A673 (cell line): ENCODE measurements around the gene ANKS1B. TPM values are rescaled to one million over a fixed set of nuclear protein-coding genes. Genes with fewer than 3 reads are reported as not detected.

Experiments
- BruUV-seq: library from RNA; stranded (reverse); fragments of 400-500 nt; replicated peaks from 2 replicates; lab custom pipeline; 2021; lab: Mats Ljungman, UMichigan
- CTCF ChIA-PET: fragments of 300-600 bp; sonication (Branson Sonifier 250); formaldehyde crosslinking; loops from one replicate; lab custom pipeline; 2022; ENCODE audit warnings: antibody characterized with exemption; lab: Charles Lee
- POLR2A ChIA-PET: fragments of 300-600 bp; sonication (Branson Sonifier 250); formaldehyde crosslinking; loops from one replicate; lab custom pipeline; 2022; ENCODE audit warnings: antibody characterized with exemption; ENCODE audit not compliant: low non-redundant PET; lab: Charles Lee
- DNase-seq: peaks from one replicate; pipeline ENCODE4 v3.0.0-alpha.2; 2015; ENCODE audit warnings: low spot score
- H3K27ac ChIP-seq: fragments of 200-600 bp; sonication (generic); 2 replicates; pipeline ENCODE4 v1.5.1; 2016; ENCODE audit warnings: mixed run types, low read depth, mild to moderate bottlenecking, mixed read lengths, antibody characterized with exemption, low read length; ENCODE audit not compliant: poor library complexity, severe bottlenecking
- H3K27me3 ChIP-seq: fragments of 200-600 bp; sonication (generic); replicated peaks from 2 replicates; pipeline ENCODE4 v1.6.1; 2017; ENCODE audit warnings: mixed run types, low read depth, mild to moderate bottlenecking, mixed read lengths, antibody characterized with exemption, low read length; ENCODE audit not compliant: insufficient read depth, poor library complexity
- H3K36me3 ChIP-seq: fragments of 200-600 bp; sonication (generic); 2 replicates; pipeline ENCODE4 v1.6.1; 2016; ENCODE audit warnings: mixed run types, mild to moderate bottlenecking, mixed read lengths, antibody characterized with exemption, low read length; ENCODE audit not compliant: insufficient read depth, poor library complexity, severe bottlenecking
- H3K4me1 ChIP-seq: fragments of 200-600 bp; sonication (generic); 2 replicates; pipeline ENCODE4 v1.6.1; 2017; ENCODE audit warnings: mixed run types, mild to moderate bottlenecking, mixed read lengths, antibody characterized with exemption, low read length; ENCODE audit not compliant: insufficient read depth, poor library complexity, severe bottlenecking
- H3K4me3 ChIP-seq: fragments of 200-600 bp; sonication (generic); 2 replicates; pipeline ENCODE4 v1.5.1; 2016; ENCODE audit warnings: low read depth, mixed run types, mild to moderate bottlenecking, mixed read lengths, low read length; ENCODE audit not compliant: poor library complexity, severe bottlenecking
- H3K9me3 ChIP-seq: fragments of 200-600 bp; sonication (generic); 2 replicates; pipeline ENCODE4 v1.6.1; 2016; ENCODE audit warnings: mixed run types, low read depth, mild to moderate bottlenecking, mixed read lengths, antibody characterized with exemption, low read length; ENCODE audit not compliant: poor library complexity, severe bottlenecking
- EZH2 ChIP-seq: fragments of 200-600 bp; sonication (generic); IDR thresholded peaks from 2 replicates; pipeline ENCODE4 v1.6.1; 2017; ENCODE audit warnings: borderline replicate concordance, low read depth, mild to moderate bottlenecking, mixed read lengths, antibody characterized with exemption, low read length; ENCODE audit not compliant: poor library complexity, severe bottlenecking
- intact Hi-C: fragments of 100-400 bp; cut with micrococcal nuclease; formaldehyde crosslinking; loops from one replicate; pipeline ENCODE4 v1.10.0; 2022; ENCODE audit not compliant: unreplicated experiment
- total RNA-seq: library from RNA; stranded (reverse); gene quantifications from 2 replicates; pipeline ENCODE4 v1.2.3, GENCODE V29; 2021
- TF ChIP-seq, protein P1 (sequence below): fragments of 300-800, 200-600 bp; sonication (generic); conservative IDR thresholded peaks from 2 replicates; pipeline ENCODE4 v1.5.1; 2017; ENCODE audit warnings: low read depth, mild to moderate bottlenecking, antibody characterized with exemption, low read length, moderate library complexity, mixed read lengths

Gene ANKS1B
- total RNA-seq, 1 experiment from 2014 or later: 0.99 TPM

GRCh38 chr12:99619389-99620158, 365.2 kb downstream of the ANKS1B start:
- no peaks in the 10 kb centered on the region for H3K4me1 ChIP-seq
- no peak overlapping the region for H3K4me3 ChIP-seq
- peak; percentile 61 for DNase-seq
- H3K36me3 ChIP-seq: no peaks in the 10 kb centered on the region
- TF ChIP-seq, protein P1, sequence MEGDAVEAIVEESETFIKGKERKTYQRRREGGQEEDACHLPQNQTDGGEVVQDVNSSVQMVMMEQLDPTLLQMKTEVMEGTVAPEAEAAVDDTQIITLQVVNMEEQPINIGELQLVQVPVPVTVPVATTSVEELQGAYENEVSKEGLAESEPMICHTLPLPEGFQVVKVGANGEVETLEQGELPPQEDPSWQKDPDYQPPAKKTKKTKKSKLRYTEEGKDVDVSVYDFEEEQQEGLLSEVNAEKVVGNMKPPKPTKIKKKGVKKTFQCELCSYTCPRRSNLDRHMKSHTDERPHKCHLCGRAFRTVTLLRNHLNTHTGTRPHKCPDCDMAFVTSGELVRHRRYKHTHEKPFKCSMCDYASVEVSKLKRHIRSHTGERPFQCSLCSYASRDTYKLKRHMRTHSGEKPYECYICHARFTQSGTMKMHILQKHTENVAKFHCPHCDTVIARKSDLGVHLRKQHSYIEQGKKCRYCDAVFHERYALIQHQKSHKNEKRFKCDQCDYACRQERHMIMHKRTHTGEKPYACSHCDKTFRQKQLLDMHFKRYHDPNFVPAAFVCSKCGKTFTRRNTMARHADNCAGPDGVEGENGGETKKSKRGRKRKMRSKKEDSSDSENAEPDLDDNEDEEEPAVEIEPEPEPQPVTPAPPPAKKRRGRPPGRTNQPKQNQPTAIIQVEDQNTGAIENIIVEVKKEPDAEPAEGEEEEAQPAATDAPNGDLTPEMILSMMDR: peak; percentile 87
- no peak for TF ChIP-seq EZH2
- BruUV-seq: no TSS peak
- POLR2A ChIA-PET: no interaction called here
- H3K27ac ChIP-seq: no peak overlapping the region
- CTCF ChIA-PET: interaction anchor here (0.6 to 1.1 kb wide), 3 partner anchors 233 to 576 kb away, joined by 3 to 4 read pairs (median 3); no protein-coding TSS in a partner anchor
- intact Hi-C loops: loop anchor here (1.0 to 2.0 kb wide), 2 partner anchors 233 to 576 kb away; no protein-coding TSS in a partner anchor
- H3K9me3 ChIP-seq: no peaks in the 10 kb centered on the region
- H3K27me3 ChIP-seq: no peaks in the 10 kb centered on the region

DNA sequence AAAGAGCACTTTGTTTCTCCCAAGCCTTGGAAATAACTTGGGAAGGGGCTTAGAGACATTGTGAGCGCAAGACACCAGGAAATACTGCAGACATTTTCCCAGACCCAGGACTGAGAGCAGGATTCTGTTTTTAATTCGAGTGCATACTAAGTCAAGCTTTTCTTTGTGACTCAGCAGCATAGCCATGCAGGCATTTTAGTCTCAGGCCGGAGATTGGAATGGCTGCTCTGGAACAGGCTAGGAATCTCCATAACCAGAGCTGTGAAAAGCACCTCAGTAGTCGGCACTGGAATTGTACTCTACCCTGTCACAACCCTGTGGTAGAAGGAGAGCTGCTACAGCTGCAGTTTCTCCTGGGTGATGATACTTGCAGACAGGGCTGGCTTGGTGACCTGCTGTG, 366.1 kb downstream of the ANKS1B start:
- DNase-seq: no peak
- Histone ChIP-seq H3K27me3 (no peaks in the 10 kb centered on the region), H3K27ac (no peak overlapping the region), H3K9me3 (no peaks in the 10 kb centered on the region), H3K36me3 (no peaks in the 10 kb centered on the region), H3K4me3 (no peak overlapping the region), H3K4me1 (no peaks in the 10 kb centered on the region)
- intact Hi-C loops: loop anchor here (2.0 kb wide), 1 partner anchor 232 kb away; no protein-coding TSS in a partner anchor
- POLR2A ChIA-PET: no interaction called here
- CTCF ChIA-PET: no interaction called here
- TF ChIP-seq, protein P1: no peak
- no peak for TF ChIP-seq EZH2
- BruUV-seq: no TSS peak

DNA sequence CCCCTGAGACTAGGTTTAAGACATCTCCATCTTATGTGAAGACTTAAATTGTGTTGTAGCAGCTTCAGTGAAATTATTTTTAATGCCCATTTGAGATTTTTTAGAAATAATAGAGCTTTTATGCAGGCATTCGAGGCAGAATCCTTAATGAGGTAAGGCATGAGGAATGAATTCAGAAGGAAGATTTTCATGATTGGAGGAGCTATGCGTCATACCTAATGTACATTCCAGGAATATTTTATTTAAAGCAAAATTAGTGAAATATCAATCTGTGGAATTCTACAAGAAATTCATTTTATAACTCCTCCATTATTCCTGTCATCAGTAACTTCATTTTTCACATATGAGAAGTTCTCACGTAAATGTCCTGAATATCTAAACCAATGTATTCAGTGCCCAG, 373.1 kb downstream of the ANKS1B start:
- CTCF ChIA-PET: no interaction called here

More for the DNA sequence above, 373.1 kb downstream of the ANKS1B start:
- no peaks in the 10 kb centered on the region for H3K9me3 ChIP-seq
- POLR2A ChIA-PET: no interaction called here
- no TSS peak for BruUV-seq
- H3K4me1 ChIP-seq: no peaks in the 10 kb centered on the region
- intact Hi-C loops: no loop called here
- no peak overlapping the region for H3K27ac ChIP-seq
- no peak overlapping the region for H3K4me3 ChIP-seq
- DNase-seq: no peak
- H3K36me3 ChIP-seq: no peaks in the 10 kb centered on the region
- H3K27me3 ChIP-seq: no peaks in the 10 kb centered on the region
- TF ChIP-seq EZH2: no peak
- TF ChIP-seq, protein P1: no peak
